Pancreas (tissue), 10 donors: ENCODE data around the gene GALNT13. TPM values are rescaled to one million over a fixed set of nuclear protein-coding genes. Genes with fewer than 3 reads are reported as not detected.

Source experiments
- ATAC-seq, 4 donors: fragments of 200-7000 bp; cut with Tn5 transposase; one replicate each; pipeline versions ENCODE4 v1.8.0 to v1.9.1; 2020; ENCODE audit warnings: mild to moderate bottlenecking in 4 of 4, moderate library complexity in 4 of 4
- DNase-seq, 6 donors: peaks; one replicate each; pipeline ENCODE4 v3.0.0-alpha.2; 2020
- FAIRE-seq: peaks from 2 replicates; lab custom pipeline; 2012; peaks lifted over from hg19 to GRCh38; lab: Jason Lieb, UNC
- H3K27ac ChIP-seq, 4 donors: fragments of 200-600 bp; sonication (generic); 1 replicate in 3 of 4; 2 replicates in 1 of 4; pipeline versions ENCODE4 v1.5.0 to v1.8.0; 2020
- H3K27me3 ChIP-seq, 4 donors: fragments of 200-600 bp; one replicate each; pipeline ENCODE4 v1.8.0; 2021
- H3K36me3 ChIP-seq, 3 donors: fragments of 200-600 bp; sonication (generic) in 1 of 3; one replicate each; pipeline versions ENCODE4 v1.5.0 to v1.8.0; 2020 to 2021
- H3K4me1 ChIP-seq, 3 donors: fragments of 200-600 bp; one replicate each; pipeline ENCODE4 v1.8.0; 2021
- H3K4me3 ChIP-seq, 4 donors: fragments of 200-600 bp; sonication (generic) in 2 of 4; one replicate each; pipeline versions ENCODE4 v1.5.0 to v1.8.0; 2020 to 2021
- H3K9me3 ChIP-seq, 4 donors: fragments of 200-600 bp; one replicate each; pipeline ENCODE4 v1.8.0; 2021
- WGBS, 2 donors: extraction: QIAGEN DNeasy Blood & Tissue Kit; methylation state at CpG; one replicate each; pipeline ENCODE4 v1.1.7; 2013; 5-methylcytosine and 5-hydroxymethylcytosine counted together
- intact Hi-C, 3 donors: fragments of 100-400 bp; cut with DNase I; formaldehyde crosslinking; loops; one replicate each; pipeline versions ENCODE4 v1.11.1 to v1.14.2; 2022
- polyA plus RNA-seq, 2 donors: library from polyadenylated mRNA; stranded (reverse); fragments of 200-250 nt; gene quantifications; one replicate each; pipeline ENCODE4 v1.2.3, GENCODE V29; 2013
- total RNA-seq, 6 donors: library from RNA; stranded (reverse); fragmentation: NEBNext Ultra II Directional in 4 of 6; extraction: Animal tissue kit (Norgen Biotek cat#: 25700) in 4 of 6; gene quantifications; one replicate each; pipeline versions ENCODE4 v1.2.1 to v1.2.4, GENCODE V29; 2021 to 2023
- TF ChIP-seq, protein P1 (sequence below), 4 donors: fragments of 200-600 bp; sonication (generic) in 3 of 4; IDR thresholded peaks; one replicate each; pipeline versions ENCODE4 v1.5.0 to v1.8.0; 2021; ENCODE audit warnings: antibody characterized with exemption in 4 of 4
- donor health status: healthy with polysubstance abuse.
- donor health status: DM: no; HTN: no; CAD: no; lungs with moderate emphysema.
- donor health status: DM: no; HTN: no; CAD: no.
- donor health status: control.
- donor health status: control.
- donor health status: Bipolar disorder and iron deficiency.
- donor health status: DM: yes; HTN: yes; CAD: no.
- donor health status: DM: no; HTN: no; CAD: no.
- donor health status: DM: no; HTN: no; CAD: no.
- donor health status: DM: yes; HTN: yes; CAD: no.

GALNT13 gene
- total and polyA plus RNA-seq, 8 donors = 0.09 to 1.8 (median 0.74) TPM

DNA sequence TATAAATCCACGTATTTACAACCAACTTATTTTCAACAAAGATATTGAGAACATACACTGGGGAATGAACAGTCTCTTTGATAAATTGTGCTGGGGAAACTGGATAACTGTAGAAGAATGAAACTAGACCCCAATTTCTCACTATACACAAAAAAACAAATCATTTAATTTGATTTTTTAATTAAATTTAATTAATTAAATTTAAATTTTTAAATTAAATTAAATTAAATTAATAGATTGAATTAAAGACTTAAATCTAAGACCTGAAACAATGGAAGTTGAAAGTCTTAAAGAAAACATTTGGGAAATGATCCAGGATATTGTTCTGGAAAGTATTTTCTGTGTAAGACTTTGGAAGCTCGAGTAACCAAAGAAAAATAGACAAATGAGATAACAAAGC lies 301.4 kb downstream of the GALNT13 start:
- Histone ChIP-seq H3K36me3 (no peaks in the 10 kb centered on the region), H3K9me3 (no peaks in the 10 kb centered on the region), H3K27ac (no peak overlapping the region), H3K4me3 (no peak overlapping the region), H3K27me3 (no peaks in the 10 kb centered on the region), H3K4me1 (no peaks in the 10 kb centered on the region)
- 28 to 36% methylated on average over 2 of the region's 2 CpGs for WGBS, 2 donors
- no peak for DNase-seq
- no peak for ATAC-seq
- intact Hi-C loops = no loop called here
- TF ChIP-seq, protein P1, sequence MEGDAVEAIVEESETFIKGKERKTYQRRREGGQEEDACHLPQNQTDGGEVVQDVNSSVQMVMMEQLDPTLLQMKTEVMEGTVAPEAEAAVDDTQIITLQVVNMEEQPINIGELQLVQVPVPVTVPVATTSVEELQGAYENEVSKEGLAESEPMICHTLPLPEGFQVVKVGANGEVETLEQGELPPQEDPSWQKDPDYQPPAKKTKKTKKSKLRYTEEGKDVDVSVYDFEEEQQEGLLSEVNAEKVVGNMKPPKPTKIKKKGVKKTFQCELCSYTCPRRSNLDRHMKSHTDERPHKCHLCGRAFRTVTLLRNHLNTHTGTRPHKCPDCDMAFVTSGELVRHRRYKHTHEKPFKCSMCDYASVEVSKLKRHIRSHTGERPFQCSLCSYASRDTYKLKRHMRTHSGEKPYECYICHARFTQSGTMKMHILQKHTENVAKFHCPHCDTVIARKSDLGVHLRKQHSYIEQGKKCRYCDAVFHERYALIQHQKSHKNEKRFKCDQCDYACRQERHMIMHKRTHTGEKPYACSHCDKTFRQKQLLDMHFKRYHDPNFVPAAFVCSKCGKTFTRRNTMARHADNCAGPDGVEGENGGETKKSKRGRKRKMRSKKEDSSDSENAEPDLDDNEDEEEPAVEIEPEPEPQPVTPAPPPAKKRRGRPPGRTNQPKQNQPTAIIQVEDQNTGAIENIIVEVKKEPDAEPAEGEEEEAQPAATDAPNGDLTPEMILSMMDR (IDR thresholded peaks at IDR 0.05) = no peak
- no peak for FAIRE-seq

DNA sequence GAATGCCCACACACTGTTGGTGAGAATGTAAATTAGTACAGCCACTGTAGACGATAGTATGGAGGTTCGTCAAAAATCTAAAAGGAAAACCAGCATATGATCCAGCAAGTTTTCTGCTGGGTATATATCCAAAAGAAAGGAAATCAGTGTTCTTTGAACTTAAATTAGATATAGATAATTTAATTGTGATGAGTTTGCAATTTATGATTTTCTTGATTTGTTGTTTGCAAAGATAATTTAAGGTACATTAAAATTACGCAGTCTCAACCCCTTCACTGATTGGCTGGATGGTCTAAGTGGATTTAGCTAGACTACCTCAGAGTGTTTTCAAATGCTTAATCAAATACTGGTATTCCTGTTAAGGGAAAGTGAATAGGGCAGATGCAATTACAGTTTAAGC lies 302.2 kb downstream of the GALNT13 start:
- FAIRE-seq (no peak), ATAC-seq (no peak), DNase-seq (no peak)
- WGBS, 2 donors = 70 to 80% methylated on average over 3 of the region's 3 CpGs
- TF ChIP-seq, protein P1 (IDR thresholded peaks at IDR 0.05) = no peak
- H3K27me3 ChIP-seq = no peaks in the 10 kb centered on the region
- intact Hi-C loops = no loop called here
- H3K4me1 ChIP-seq = no peaks in the 10 kb centered on the region
- no peak overlapping the region for H3K4me3 ChIP-seq
- no peaks in the 10 kb centered on the region for H3K36me3 ChIP-seq
- H3K9me3 ChIP-seq = no peaks in the 10 kb centered on the region
- H3K27ac ChIP-seq = no peak overlapping the region

DNA sequence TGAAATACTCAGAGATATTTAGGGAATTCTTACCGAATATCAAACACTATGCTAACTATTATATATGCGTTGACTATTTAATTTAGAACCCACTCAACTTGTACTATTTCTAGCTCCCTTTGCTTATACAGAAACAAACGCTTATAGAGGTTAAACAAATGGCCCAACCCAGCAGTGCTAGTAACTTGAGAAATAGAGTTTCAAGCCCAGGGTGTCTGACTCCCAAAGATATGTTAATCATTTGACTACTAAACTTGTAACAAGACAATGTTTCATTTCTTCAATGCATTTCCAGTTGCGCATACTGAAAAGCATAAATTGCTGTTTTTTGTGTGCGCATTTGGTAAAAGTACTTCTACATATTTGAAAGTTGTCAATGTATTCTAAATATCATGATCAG lies 310.3 kb downstream of the GALNT13 start:
- ATAC-seq (no peak), DNase-seq (no peak), FAIRE-seq (no peak)
- intact Hi-C loops = no loop called here
- no peaks in the 10 kb centered on the region for H3K9me3 ChIP-seq
- TF ChIP-seq, protein P1 (IDR thresholded peaks at IDR 0.05) = no peak
- H3K27ac ChIP-seq = no peak overlapping the region
- H3K36me3 ChIP-seq = no peaks in the 10 kb centered on the region
- H3K27me3 ChIP-seq = no peaks in the 10 kb centered on the region
- WGBS, 2 donors = 68 to 87% methylated on average over 5 of the region's 5 CpGs
- no peak overlapping the region for H3K4me3 ChIP-seq
- no peaks in the 10 kb centered on the region for H3K4me1 ChIP-seq

DNA sequence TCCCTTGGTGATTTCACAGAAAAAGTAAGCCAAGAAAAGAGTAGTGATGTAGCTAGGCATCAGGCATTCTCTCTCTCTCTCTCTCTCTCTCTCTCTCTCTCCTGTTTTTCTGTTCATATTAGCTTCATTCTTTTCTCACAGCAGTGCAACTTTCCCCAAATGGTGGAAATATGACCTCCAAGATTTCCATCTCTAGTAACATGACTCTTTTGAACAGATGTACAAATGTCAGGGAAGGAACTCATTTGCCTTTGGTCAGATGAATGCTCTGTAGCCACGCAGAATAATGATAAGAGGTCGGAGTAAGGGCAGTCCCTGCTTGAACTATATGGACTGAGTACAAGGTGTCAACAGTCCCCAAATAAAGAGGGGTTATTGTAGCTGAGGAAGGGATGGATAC lies 316.2 kb downstream of the GALNT13 start:
- WGBS, 2 donors = 17 to 26% methylated on average over 2 of the region's 2 CpGs
- Histone ChIP-seq H3K27me3 (no peaks in the 10 kb centered on the region), H3K9me3 (no peaks in the 10 kb centered on the region), H3K4me1 (no peaks in the 10 kb centered on the region), H3K4me3 (no peak overlapping the region), H3K36me3 (no peaks in the 10 kb centered on the region), H3K27ac (no peak overlapping the region)
- ATAC-seq (no peak), FAIRE-seq (no peak), DNase-seq (no peak)
- intact Hi-C loops = no loop called here
- TF ChIP-seq, protein P1 (IDR thresholded peaks at IDR 0.05) = no peak

DNA sequence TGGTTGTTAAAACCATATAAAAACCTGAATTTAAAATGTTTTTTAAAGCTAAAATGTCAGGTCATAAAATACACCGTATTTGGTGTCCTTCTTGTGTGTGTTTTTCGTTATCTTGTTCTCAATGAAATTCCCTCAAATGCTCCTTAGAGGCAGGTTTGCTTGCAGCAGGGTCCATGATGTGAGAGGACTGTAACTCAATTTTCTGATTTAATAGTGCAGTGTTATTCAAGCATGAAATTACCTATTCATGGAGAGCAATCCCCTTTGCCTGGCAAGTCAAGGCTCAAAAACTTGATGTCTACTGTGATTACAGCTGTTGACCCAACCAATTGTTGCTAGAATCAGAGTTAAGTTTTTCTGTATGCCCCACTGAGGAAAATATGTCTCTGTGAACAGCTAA lies 318.2 kb downstream of the GALNT13 start:
- FAIRE-seq (no peak), DNase-seq (no peak)

More for the DNA sequence above, 318.2 kb downstream of the GALNT13 start:
- TF ChIP-seq, protein P1 (IDR thresholded peaks at IDR 0.05) = no peak
- H3K27ac ChIP-seq = no peak overlapping the region
- H3K27me3 ChIP-seq = no peaks in the 10 kb centered on the region
- no peaks in the 10 kb centered on the region for H3K9me3 ChIP-seq
- intact Hi-C loops = no loop called here
- 54 to 66% methylated on average over 2 of the region's 2 CpGs for WGBS, 2 donors
- ATAC-seq = no peak
- no peaks in the 10 kb centered on the region for H3K4me1 ChIP-seq
- no peaks in the 10 kb centered on the region for H3K36me3 ChIP-seq
- H3K4me3 ChIP-seq = no peak overlapping the region
